ENCODE data around the gene ART3. TPM values are rescaled to one million over a fixed set of nuclear protein-coding genes. Genes with fewer than 3 reads are reported as not detected.

Gene ART3
- total and polyA plus RNA-seq, 2 of the 8 experiments (the other 6 are each of a cell fraction or from before 2014, with no cell fraction given) = 0.21 to 0.63 TPM

GRCh38 chr4:76058888-76059426 lies 15.6 kb upstream of the ART3 start (continued):
- TF ChIP-seq, protein P1, sequence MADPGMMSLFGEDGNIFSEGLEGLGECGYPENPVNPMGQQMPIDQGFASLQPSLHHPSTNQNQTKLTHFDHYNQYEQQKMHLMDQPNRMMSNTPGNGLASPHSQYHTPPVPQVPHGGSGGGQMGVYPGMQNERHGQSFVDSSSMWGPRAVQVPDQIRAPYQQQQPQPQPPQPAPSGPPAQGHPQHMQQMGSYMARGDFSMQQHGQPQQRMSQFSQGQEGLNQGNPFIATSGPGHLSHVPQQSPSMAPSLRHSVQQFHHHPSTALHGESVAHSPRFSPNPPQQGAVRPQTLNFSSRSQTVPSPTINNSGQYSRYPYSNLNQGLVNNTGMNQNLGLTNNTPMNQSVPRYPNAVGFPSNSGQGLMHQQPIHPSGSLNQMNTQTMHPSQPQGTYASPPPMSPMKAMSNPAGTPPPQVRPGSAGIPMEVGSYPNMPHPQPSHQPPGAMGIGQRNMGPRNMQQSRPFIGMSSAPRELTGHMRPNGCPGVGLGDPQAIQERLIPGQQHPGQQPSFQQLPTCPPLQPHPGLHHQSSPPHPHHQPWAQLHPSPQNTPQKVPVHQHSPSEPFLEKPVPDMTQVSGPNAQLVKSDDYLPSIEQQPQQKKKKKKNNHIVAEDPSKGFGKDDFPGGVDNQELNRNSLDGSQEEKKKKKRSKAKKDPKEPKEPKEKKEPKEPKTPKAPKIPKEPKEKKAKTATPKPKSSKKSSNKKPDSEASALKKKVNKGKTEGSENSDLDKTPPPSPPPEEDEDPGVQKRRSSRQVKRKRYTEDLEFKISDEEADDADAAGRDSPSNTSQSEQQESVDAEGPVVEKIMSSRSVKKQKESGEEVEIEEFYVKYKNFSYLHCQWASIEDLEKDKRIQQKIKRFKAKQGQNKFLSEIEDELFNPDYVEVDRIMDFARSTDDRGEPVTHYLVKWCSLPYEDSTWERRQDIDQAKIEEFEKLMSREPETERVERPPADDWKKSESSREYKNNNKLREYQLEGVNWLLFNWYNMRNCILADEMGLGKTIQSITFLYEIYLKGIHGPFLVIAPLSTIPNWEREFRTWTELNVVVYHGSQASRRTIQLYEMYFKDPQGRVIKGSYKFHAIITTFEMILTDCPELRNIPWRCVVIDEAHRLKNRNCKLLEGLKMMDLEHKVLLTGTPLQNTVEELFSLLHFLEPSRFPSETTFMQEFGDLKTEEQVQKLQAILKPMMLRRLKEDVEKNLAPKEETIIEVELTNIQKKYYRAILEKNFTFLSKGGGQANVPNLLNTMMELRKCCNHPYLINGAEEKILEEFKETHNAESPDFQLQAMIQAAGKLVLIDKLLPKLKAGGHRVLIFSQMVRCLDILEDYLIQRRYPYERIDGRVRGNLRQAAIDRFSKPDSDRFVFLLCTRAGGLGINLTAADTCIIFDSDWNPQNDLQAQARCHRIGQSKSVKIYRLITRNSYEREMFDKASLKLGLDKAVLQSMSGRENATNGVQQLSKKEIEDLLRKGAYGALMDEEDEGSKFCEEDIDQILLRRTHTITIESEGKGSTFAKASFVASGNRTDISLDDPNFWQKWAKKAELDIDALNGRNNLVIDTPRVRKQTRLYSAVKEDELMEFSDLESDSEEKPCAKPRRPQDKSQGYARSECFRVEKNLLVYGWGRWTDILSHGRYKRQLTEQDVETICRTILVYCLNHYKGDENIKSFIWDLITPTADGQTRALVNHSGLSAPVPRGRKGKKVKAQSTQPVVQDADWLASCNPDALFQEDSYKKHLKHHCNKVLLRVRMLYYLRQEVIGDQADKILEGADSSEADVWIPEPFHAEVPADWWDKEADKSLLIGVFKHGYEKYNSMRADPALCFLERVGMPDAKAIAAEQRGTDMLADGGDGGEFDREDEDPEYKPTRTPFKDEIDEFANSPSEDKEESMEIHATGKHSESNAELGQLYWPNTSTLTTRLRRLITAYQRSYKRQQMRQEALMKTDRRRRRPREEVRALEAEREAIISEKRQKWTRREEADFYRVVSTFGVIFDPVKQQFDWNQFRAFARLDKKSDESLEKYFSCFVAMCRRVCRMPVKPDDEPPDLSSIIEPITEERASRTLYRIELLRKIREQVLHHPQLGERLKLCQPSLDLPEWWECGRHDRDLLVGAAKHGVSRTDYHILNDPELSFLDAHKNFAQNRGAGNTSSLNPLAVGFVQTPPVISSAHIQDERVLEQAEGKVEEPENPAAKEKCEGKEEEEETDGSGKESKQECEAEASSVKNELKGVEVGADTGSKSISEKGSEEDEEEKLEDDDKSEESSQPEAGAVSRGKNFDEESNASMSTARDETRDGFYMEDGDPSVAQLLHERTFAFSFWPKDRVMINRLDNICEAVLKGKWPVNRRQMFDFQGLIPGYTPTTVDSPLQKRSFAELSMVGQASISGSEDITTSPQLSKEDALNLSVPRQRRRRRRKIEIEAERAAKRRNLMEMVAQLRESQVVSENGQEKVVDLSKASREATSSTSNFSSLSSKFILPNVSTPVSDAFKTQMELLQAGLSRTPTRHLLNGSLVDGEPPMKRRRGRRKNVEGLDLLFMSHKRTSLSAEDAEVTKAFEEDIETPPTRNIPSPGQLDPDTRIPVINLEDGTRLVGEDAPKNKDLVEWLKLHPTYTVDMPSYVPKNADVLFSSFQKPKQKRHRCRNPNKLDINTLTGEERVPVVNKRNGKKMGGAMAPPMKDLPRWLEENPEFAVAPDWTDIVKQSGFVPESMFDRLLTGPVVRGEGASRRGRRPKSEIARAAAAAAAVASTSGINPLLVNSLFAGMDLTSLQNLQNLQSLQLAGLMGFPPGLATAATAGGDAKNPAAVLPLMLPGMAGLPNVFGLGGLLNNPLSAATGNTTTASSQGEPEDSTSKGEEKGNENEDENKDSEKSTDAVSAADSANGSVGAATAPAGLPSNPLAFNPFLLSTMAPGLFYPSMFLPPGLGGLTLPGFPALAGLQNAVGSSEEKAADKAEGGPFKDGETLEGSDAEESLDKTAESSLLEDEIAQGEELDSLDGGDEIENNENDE (IDR thresholded peaks at IDR 0.05; ENCODE audit: insufficient replicate concordance, low read length) = no peak
- TF ChIP-seq BRCA1 (IDR thresholded peaks at IDR 0.05; ENCODE audit: low read depth, low read length) (no peak), GABPA (IDR thresholded peaks at IDR 0.05; ENCODE audit: borderline replicate concordance, insufficient read depth, low read length) (no peak), CHD2 (IDR thresholded peaks at IDR 0.05; ENCODE audit: low read length) (no peak), YY1 (IDR thresholded peaks at IDR 0.05; ENCODE audit: low read depth, low read length) (no peak)
- TF ChIP-seq, protein P2, sequence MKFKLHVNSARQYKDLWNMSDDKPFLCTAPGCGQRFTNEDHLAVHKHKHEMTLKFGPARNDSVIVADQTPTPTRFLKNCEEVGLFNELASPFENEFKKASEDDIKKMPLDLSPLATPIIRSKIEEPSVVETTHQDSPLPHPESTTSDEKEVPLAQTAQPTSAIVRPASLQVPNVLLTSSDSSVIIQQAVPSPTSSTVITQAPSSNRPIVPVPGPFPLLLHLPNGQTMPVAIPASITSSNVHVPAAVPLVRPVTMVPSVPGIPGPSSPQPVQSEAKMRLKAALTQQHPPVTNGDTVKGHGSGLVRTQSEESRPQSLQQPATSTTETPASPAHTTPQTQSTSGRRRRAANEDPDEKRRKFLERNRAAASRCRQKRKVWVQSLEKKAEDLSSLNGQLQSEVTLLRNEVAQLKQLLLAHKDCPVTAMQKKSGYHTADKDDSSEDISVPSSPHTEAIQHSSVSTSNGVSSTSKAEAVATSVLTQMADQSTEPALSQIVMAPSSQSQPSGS (IDR thresholded peaks at IDR 0.05; ENCODE audit: low read length) = no peak
